NCI-H345 (cell line): Measurements from ENCODE around the gene PLBD2.

ENCODE experiments used
- DNase-seq: peaks from one replicate; lab custom pipeline; 2025; lab: John Stamatoyannopoulos, UW

PLBD2 gene

DNA sequence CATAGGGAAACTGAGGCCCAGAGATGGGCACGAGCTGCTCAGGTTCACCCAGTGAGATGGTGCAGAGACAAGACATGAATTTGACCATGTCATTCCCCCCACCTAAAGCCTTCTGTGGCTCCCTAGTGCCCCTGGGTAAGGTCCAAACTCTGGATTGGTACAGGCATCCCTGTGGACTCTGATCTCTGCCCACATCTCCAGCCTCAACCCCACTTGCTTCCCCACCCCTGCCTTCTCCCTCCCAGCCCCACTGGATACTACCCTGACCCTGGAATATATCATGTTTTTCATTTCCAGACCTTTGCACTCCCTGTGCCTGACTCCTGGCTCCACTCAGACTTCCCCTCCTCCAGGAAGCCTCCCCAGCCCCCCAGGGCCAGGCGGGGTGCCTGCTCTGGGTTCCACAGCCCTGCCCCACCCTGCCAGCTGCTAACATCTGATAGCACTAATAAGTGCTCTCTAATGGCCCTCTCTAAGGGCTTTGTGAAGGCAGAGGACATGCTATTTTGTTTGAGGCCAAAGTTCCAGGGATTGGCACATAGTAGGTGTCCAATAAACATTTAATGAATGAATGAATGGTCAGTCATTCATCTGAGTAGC is 62.7 kb downstream of the PLBD2 start:
- DNase-seq = no peak

DNA sequence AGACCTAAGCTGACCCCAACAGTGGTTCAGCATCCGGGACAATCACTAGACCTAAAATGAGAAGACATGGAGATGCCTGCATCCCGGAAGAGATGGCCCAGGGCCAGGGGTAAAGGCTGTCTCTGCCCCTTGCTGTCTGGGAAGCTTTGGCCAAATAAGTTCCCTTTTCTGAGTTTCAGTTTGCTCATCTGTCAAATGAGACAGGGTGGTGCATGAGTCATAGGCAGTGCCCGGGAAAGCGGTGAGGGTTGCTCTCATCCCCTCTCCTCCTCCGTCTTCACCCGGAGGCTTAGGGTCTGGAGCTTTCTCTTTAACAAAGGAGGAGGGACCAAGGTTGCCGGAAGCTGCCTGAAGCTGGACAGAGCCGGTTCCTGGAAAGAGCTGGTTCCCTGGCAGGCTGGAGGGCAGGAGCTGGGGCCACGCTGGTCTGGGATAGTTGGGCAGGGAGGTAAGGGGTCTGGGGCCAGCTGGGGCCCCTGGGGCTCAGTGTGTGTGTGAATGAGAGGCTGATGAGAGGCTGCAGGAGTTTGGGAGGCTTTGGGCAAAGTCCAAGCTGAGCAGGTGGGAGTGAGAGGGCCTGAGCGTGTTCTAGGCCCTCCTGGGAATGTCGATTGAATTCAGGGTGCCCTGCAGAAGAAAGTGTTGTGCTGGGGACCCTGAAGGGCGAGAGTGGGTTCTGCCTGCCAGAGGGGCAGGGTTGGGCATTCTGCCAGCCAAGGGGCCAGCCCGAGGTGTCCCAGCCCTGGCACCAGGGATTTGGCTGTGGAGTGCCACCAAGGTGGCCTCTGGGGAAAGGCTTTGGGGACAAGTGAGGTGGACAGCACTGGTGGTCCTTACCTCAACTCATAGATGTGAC is 63.9 kb downstream of the PLBD2 start, which contains the start of gene SDSL:
TSS of gene SDSL (plus strand) at position 351 of the 856 bp plus-strand sequence. CDS start 5,603 bp downstream, outside the sequence.
- no peak for DNase-seq

DNA sequence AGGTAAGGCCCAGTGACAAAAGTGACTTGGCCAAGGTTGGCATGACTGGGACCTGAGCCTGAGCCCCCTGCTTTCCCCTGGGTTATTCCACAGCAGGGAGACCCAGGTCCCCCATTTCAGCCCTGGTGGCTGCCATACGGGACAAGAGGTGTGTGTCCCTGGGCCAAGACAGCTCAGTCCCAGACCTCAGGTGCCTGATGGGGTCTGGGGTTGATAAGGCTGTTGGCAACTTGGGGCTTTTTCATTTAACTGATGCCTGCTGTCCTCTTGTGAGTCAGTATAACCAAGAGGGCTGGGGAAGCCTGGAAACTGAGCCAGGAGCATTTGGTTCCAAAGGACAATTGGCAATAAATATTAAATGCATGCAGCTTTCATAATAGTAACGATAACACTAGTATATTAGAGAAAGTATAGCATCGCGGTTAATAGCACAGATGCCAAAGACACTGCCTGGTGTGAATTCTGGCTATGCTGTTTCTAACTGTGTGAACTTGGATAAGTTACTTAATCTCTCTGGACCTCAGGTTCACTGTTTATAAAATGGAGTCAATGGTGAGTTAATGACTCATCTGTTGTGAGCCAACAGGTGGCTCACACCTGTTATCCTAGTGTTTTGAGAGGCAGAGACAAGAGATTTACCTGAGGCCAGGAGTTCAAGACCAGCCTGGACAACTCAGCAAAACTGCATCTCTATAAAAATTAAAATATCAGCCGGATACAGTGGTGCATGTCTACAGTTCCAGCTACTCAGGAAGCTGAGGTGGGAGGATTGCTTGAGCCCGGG is 64.7 kb downstream of the PLBD2 start:
- no peak for DNase-seq

DNA sequence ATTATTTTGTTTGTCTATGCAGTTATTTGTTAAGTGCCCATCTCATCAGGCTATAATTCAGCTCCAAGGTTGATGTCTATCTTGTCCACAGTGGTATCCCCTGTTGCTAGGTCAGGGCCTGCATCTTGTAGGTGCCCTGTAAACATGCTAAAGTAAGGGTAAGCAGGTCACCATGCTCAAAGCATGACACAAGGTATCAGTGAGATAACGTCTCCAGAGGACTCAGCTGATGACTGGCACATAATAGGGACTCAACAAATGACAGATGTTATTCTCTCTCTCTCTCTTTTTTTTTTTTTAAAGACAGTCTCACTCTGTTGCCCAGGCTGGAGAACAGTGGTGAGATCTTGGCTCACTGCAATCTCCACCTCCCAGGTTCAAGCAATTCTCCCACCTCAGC is 66.1 kb downstream of the PLBD2 start:
- no peak for DNase-seq

DNA sequence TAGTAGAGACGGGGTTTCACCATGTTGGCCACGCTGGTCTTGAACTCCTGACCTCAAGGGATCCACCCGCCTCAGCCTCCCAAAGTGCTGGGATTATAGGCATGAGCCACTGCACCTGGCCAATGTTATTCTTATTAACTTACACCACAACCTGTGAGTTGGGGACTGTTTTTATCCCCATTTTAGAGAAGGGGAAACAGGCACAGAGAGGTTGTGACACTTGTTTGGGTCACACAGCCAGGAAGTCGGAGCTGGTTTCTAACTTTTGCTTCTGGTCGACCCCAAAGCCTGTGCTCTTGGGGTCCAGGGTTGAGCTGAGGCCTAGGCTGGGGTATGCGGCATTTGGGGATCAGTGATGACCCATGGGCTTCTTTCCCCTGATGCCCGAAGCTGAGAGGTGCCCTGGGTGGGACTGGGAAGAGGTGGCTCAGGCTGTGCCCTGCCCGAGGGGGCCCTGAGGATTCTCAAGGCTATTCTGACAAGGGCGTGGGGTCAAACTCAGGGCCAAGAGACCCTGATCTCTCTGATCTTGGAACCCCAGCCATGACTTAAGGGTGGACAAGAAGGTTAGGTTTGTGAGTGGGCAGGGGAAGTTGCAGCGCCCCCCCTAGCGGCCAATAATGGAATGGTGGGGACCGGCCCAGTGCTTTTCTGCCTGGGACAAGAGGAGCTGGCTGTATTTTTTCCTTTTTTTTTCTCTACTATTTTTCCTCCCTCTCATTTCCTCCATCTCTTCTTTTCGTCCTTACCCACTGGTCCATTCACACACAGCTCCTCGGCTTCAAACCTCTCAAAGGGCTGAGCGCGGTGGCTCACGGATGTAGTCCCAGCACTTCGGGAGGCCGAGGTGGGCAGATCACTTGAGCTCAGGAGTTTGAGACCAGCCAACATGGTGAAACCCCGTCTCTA is 66.8 kb downstream of the PLBD2 start:
- DNase-seq = no peak

DNA sequence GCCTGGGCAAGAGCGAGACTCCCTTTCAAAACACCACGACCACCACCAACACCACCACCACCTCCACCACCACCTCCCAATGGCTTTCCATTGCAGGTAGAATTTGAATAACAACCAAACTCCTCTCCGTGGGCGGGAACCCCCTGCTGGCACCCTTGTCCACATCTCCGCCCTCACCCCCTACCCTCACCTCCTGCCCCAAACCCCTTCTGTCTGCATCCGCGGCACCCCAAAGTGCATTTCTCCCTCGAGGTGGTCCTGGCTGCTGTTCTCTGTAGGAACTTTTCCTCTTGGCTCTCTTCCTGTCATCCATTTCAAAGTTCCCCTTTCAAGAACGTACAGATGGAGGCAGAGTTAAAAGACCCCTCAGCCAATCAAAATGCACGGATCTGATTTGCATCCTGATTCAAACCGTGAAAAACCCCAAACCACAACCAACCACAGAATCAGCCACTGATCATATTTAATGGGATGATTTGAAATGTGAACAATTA is 67.6 kb downstream of the PLBD2 start:
- no peak for DNase-seq

DNA sequence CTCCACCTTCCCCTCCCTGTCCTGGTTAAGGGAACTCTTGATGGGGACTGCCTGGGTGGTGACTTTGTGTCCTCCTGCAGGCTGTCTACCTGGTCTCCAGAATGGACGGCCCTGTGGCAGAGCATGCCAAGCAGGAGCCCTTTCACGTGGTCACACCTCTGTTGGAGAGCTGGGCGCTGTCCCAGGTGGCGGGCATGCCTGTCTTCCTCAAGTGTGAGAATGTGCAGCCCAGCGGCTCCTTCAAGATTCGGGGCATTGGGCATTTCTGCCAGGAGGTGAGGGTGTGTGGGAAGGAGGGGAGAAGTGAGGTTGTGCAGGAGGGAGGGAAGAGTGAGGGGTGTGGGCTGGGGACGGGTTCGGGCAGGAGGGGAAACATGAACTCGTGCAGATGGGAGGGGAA is 69.5 kb downstream of the PLBD2 start:
- no peak for DNase-seq

DNA sequence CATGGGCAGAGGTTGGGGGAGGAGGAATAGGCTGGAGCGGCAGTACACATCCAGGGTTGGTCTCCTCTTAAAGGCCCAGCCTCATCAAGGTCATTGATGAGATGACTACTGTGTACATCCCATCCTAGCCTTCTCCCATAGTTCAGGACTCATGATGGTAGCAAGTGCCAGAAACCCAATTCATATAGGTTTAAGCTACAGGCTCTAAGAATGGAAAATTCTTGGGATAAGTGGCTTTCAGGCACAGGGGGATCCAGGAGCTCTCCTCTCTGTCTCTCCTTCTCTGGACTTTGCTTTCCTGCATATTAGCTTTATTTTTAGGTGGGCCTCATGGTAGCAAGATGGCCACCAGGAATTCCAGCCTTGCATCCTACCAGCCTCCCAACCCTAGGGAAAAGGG is 70.1 kb downstream of the PLBD2 start:
- DNase-seq = no peak

DNA sequence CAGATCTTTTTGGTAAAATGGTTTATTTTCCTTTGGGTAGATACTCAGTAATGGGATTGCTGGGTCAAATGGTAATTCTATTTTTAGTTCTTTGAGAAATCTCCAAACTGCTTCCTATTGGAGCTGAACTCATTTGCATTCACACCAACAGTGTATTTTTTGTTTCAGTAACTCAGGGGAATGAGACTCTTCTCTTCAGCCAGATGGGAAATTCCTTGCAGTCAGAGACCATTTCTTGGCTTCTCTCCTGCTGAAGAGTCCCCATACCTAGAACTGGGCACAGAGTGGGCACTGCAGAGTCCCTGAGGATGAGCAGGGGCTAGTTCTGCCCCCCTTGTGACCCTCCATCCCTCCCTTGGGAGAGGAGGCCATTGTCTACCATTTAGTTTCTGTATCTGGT is 74.6 kb downstream of the PLBD2 start:
- DNase-seq = no peak

DNA sequence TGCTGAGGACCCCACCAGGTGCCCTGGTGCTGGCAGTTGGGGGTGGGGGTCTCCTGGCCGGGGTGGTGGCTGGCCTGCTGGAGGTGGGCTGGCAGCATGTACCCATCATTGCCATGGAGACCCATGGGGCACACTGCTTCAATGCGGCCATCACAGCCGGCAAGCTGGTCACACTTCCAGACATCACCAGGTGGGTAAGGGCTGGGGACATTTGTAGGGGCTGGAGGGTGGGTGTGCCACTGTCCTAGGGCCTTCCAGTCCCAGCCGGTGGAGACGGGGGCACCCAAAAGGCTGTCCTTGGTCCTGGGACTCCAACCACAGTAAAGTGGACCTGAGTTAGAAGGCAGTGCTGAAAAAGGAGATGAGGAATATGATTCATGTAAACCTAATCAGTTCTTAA is 77.0 kb downstream of the PLBD2 start:
- no peak for DNase-seq

DNA sequence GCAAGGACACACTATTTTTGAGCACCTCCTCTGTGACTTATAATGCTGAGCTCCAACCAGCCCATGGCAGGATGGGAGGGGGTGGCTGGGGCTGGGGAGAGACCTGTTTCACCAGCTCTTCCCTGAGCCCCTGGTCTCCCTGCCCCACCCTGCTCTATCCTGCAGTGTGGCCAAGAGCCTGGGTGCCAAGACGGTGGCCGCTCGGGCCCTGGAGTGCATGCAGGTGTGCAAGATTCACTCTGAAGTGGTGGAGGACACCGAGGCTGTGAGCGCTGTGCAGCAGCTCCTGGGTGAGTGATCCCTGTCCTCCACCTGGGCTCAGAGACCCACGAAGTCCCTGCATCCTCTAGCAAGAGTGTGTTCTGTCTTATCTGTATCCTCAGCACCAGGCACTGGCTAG is 78.2 kb downstream of the PLBD2 start:
- DNase-seq = no peak

DNA sequence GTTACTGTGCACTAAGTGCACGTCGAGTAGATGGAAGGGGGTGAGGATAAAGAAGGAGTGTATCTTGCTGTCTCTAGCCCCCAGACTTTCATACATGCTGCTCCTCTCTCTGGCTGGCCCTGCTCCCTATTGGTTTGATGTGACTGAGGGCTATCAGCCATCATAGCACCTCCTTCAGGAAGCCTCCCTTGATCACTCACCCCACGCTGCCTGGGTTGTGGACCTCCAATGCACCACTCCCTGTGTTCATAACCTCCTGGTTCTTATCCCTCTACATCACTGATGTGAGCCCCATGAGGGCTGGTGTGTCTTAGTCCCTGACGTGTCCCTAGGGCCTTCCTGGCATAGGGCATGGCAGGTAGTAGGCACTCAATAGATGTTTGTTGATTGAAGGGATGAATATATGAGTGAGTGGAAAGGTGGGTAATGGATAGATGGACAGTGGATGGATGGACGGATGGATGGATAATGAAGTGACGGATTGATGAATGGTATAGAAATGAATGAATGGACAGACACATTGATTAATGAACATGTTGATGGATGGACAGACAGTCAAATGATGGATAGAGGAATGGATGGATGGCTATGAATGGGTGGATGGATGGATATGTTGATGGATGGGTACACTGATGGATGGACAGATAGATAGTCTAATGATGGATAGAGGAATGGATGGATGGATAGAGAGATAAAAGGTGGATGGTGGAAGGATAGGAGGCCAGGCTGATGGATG is 78.8 kb downstream of the PLBD2 start:
- DNase-seq = no peak

DNA sequence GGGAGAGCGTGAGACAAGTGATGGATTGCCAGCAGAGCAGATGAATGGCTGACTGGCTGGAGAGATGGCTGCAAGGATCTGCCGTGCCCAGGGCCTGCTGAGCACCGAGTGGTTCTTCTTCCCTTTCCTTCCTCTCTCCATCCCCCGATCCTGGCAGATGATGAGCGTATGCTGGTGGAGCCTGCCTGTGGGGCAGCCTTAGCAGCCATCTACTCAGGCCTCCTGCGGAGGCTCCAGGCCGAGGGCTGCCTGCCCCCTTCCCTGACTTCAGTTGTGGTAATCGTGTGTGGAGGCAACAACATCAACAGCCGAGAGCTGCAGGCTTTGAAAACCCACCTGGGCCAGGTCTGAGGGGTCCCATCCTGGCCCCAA is 79.3 kb downstream of the PLBD2 start:
- DNase-seq = no peak

DNA sequence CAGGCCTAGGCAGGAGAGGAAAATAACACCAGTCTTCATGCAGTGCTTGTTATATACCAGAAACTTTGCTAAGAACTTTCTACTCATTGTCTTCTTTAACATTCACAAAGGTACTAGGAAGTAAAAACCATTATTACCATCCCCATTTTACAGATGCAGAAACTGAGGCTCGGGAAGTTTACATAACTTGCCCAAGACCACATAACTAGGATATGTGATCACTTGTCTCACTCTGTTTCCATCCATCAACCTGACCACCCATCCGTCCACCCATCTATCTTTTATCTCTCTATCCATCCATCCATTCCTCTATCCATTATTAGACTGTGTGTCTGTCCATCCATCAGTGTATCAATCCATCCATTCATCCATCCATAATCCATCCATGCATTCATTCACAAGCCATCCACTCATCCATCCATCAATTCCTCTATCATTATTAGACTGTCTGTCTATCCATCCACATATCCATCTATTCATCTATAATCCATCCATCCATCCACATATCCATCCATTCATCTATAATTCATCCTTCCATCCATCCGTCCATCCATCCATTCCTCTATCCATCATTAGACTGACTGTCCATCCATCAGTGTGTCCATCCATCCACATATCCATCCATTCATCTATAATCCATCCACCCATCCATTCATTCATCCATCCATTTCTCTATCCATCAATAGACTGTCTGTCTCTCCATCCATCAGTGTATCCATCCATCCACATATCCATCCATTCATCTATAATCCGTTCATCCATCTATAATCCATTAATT is 80.3 kb downstream of the PLBD2 start:
- DNase-seq = no peak

DNA sequence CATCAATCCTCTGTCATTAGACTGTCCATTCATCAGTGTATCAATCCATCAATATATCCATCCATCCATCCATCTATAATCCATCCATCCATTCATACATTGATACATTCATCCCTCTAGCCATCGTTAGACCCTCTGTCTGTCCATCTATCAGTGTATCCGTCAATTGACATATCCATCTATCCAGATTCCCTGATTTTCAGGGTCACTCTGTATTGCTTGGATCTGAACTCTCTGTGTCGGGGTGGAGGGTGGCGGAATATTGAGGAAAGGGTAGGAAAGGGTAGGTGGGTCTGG is 80.9 kb downstream of the PLBD2 start:
- no peak for DNase-seq

DNA sequence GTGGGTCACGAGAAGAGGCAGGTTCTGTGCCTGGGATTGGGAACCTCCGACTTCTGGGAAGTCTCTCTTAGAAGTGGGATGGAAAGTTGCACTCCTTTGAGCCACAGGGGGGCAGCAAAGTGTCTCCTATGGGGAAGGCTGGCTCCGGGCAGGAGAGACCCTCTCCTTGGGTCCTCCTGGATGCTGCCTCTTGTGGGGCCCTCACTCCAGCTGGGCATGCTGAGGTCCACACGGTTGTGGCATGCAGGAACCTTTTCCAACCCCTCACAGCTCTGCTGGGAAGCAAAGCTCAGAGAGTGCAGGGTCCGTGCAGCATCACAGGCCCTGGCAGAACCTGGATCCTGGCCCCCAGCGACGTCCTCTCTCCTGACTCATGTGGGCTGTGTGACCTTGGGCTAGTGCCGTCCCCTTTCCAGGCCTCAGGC is 81.2 kb downstream of the PLBD2 start:
- peak; percentile 43 for DNase-seq

DNA sequence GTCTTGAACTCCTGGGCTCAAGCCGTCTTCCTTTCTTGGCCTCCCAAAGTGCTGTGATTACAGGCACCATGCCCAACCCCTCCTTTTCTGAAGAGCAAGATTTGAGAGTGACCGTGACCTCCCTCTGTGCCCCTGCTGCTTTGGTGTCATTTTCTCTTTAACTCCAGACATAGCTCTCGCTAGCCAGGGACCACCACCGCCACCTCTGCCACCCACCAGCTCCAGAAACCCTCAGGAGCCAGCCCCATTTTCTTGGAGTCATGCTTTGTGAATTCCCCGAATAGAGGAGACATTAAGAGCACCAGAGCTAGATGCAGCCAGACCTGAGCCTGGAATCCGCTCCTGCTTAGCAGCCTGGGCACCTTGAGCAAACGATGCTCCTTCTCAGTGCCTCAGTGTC is 81.9 kb downstream of the PLBD2 start:
- no peak for DNase-seq
